Medulla oblongata (tissue), 1 donor: Measurements from ENCODE around the gene CLEC17A.
"Not testable (repeated sequence)": the region's sequence is repeated elsewhere in the genome, so short reads cannot be mapped to it uniquely, and the experiment has no call there.

Experiments
- DNase-seq: peaks from one replicate; pipeline ENCODE4 v3.0.0-alpha.2; 2015; ENCODE audit errors: extremely low spot score

Gene CLEC17A

GRCh38 chr19:14577885-14578427, 4.9 kb upstream of the CLEC17A start:
- DNase-seq = no peak

GRCh38 chr19:14580623-14581237, 2.2 kb upstream of the CLEC17A start:
- no peak for DNase-seq

- not testable (repeated sequence) for DNase-seq
Measured at GRCh38 chr19:14584372-14584771, 1.5 kb downstream of the CLEC17A start.

- DNase-seq = not testable (repeated sequence)
Measured at GRCh38 chr19:14585187-14585586, 2.3 kb downstream of the CLEC17A start.

GRCh38 chr19:14589433-14589832, 6.5 kb downstream of the CLEC17A start:
- DNase-seq = not testable (repeated sequence)

- no peak for DNase-seq
Measured at GRCh38 chr19:14595558-14595957, 12.7 kb downstream of the CLEC17A start.

GRCh38 chr19:14599548-14600147, 16.8 kb downstream of the CLEC17A start:
- no peak for DNase-seq

GRCh38 chr19:14603990-14604387, 21.1 kb downstream of the CLEC17A start:
- DNase-seq = no peak

- DNase-seq = no peak
Measured at GRCh38 chr19:14606627-14607026, 23.7 kb downstream of the CLEC17A start.

GRCh38 chr19:14611051-14611450, 28.2 kb downstream of the CLEC17A start:
- DNase-seq = peak; percentile 68

- not testable (repeated sequence) for DNase-seq
Measured at GRCh38 chr19:14612242-14612641, 29.4 kb downstream of the CLEC17A start.

GRCh38 chr19:14612657-14613056, 29.8 kb downstream of the CLEC17A start:
- DNase-seq = no peak

GRCh38 chr19:14613399-14614098, 30.7 kb downstream of the CLEC17A start:
- not testable (repeated sequence) for DNase-seq

GRCh38 chr19:14614099-14614412, 31.2 kb downstream of the CLEC17A start:
- peak; percentile 52 for DNase-seq

GRCh38 chr19:14615623-14616022, 32.7 kb downstream of the CLEC17A start:
- no peak for DNase-seq

- no peak for DNase-seq
Measured at GRCh38 chr19:14616407-14616806, 33.5 kb downstream of the CLEC17A start.

- DNase-seq = no peak
Measured at GRCh38 chr19:14619404-14619803, 36.5 kb downstream of the CLEC17A start.

- DNase-seq = not testable (repeated sequence)
Measured at GRCh38 chr19:14624491-14624890, 41.6 kb downstream of the CLEC17A start.

- DNase-seq = no peak
Measured at GRCh38 chr19:14629557-14629956, 46.7 kb downstream of the CLEC17A start.

GRCh38 chr19:14632286-14632685, 49.4 kb downstream of the CLEC17A start:
- peak; percentile 36 for DNase-seq

GRCh38 chr19:14639536-14640277, 56.8 kb downstream of the CLEC17A start:
- DNase-seq = no peak

GRCh38 chr19:14648506-14648905, 65.6 kb downstream of the CLEC17A start:
- DNase-seq = no peak
